T-helper 9 cell (primary cell): Measurements from ENCODE around the gene GRIK1.
A peak's percentile ranks its signal among the peaks of the same experiment; 100 is the strongest.

Experiments used
- DNase-seq: peaks from one replicate; pipeline ENCODE4 v3.0.0-alpha.2; 2020

GRIK1 gene

DNA sequence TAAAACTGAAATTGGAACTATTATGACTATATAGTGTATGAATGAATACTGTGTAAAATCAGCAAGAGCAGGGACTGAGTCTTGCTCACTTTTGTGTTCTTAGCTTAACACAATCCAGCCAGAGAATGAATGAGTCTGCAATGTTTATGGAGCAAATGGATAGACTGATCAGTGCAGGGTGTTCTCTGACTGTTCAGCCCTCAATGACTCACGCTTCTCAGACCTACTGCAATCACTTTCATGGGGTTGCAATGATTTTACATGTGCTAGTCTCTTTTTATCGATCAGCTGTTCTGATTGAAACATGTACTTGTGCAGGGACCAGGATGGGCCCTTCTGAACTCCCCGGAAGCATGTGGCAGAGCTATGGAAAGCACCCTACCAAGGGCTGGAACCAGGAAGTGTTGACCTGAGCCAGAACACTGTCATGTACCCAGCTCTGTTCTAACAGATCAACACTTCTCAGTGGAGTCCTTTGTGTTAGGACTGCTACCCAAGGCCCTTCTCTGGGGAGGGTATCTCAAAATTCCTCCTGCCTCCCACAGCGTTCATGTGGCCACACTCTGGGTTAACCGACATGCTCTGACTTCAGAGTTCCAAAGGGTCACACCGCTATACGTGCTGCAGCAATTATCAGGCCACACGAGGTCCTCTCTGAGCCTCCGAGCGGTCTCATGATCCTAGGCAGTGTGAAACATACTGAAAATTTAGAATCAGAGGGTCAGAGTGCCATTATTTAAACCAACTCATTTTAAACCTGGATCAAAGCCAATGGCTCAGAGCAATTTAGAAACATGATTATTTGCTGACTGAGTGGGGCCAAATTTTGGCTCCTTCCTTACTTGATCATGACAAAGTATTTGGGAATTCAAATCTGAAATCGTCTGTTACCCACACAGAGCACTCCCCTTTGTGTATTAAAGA is 35.2 kb downstream of the GRIK1 start:
- DNase-seq = no peak

DNA sequence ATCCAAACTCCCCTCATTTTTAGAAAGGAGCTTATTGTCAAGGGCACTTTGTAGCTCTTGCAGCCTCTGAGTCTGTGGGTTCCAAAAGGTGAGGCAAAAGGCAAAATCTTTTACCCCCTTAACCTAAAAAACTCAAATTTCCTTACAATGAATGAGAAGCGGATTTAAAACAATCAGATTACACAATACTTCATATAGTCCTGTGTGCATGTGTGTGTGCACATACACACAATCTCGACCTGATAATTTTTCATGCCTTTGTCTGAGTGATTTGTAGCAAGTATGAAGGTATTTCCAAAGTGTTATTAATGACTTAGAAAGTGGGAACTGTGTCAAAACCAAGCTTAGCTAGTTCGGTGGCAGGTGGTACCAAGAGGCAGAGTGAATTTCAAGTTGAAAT is 42.9 kb downstream of the GRIK1 start:
- DNase-seq = no peak

DNA sequence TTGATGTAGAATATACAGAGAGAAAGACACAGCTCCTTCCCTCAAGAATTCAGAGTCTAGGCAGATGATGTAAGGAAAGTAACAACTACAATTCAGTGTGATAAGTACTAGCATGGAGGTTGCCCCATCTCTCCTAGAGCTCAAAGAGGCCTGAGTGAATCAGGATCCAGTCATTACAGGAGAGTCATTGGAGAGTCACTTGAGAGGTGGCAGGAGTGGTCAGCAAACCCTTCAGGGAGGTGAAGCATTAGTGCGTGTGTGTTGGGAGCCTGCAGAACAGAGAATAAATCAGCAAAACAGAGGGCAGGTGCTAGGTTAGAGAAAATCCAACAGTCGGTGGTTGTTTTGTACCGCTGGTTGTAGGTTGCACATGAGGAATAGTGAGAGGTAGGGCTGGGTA is 46.1 kb downstream of the GRIK1 start:
- no peak for DNase-seq

DNA sequence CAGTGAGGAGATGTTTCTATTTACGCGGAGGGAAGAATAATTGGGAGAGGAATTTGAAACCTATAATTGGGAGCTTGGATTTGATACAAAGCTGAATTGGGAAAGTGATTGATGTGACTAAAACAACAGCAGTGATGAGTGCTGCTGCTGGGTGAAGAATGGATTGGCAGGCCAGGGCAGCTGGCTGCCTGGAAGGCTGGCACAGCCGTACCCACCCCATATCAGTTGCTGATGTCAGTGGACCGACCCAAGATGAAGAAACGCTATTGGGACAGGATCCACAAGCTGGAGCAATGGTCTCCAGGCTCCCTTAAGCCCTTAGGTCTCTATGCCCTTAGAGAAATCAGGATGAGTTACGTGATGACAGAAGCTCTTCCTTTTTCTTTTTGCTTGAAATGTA is 47.4 kb downstream of the GRIK1 start:
- no peak for DNase-seq

DNA sequence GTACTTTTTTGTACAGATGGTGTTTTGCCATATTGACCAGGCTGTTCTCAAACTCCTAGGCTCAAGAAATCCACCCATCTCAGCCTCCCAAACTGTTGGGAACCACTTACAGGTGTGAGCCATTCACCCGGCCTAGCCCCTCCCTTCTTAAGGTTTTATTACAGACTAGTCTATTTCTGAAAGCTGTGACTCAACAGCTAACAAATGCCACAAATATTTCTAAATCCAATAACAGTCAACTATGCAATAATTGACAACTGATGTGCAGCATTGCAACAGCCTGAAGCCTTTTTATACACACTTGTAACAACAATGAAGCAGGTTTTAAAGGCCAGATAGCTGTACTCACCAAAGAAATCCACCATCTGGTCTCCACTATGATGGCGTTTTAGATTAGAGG is 51.4 kb downstream of the GRIK1 start:
- no peak for DNase-seq

DNA sequence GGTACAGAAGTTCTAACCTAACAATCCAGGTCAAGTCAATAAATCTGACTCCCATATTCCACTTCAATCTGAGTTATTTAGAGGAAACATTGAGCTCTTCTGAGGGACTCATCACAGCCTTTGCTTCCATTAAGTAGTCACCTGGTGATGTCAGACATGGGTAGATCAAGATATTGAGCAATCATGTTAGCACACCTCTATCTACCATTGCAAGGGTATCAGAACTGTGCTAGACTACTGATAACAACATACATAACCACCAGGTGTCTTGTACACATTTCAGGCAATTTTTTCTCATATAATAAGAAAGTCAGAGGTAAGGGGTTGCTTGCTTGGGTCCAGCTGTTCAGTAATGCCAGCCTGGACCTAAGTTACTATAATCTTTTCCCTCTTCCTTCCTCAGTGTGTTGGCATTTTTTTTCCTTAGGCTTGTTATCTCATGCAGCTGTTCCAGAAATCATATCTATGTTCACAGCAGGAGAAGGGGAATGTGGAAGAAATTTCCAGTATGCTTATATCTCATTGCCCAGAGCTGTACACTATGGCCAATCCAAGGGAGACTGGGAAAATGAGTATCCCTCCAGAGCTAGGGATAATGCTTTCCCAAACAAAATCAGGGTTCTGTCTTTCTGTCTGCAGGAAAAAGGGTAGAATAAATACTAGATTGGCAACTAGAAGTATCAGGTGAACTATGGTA is 52.3 kb downstream of the GRIK1 start:
- DNase-seq = no peak

DNA sequence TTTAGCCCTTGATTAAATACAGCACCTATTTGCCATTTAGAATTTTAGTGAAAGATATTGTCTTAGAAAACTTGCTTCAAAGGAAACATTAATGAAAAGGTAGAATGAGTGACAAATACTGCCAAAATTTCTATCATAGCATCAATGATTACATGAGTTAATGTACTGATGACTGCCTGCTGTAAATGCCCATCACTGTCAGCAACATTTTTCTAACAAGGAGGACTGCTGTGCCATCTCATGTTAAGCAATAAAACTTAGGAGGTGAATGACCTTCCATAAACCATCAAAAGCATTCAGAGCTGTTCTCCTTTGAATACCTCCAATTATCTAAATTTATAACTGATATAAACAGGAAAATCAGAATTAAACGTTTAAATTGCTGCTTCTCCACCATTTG is 54.3 kb downstream of the GRIK1 start:
- no peak for DNase-seq

DNA sequence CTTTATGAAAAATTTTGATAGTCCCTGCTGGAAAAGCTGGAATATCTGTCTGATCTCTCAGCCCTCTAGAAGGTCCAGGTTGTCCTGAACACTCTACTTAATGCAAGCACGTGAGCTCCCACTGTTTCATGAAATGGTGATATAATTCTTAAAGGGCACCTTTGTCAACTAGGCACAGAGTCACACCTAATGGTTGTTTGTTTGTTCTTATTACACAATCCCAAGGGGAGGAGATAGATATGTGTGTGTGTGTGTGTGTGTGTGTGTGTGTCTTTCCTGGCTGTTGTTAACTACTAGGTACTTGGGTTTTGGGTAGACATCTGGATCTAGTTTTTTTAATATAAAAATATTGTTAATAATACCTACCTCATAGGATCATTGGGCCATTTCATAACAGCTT is 63.9 kb downstream of the GRIK1 start:
- DNase-seq = no peak

DNA sequence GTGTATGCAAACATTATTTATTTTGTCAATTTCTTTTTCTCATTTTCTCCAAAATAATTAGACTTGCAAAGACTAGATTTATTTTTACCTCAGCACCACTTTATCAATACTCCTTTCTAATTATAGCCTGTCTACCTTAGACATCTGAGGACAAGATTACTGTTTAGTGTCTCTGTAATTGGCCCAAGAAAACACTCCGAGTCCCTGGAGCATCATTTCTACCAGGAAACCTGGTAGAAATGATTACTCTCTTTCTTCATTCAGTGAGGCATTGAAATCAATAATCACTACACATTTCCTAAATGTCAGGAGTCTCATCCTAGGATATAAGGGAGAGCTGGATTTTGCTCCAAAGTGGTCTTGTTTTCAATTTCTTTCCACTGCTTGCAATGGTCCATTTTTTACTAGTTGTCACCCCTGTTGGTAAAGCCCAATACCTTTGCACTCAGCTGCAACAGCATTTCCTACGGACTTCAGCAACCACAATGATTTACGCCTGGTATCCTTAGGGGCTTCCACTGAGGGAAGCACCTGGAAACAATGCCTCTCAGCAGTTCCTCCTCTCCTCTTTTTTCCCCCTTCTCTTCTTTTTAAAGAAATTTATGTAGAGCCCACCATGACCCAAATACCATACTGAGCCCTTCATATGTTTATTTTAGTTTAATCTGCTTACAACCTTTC is 64.6 kb downstream of the GRIK1 start:
- DNase-seq = no peak

DNA sequence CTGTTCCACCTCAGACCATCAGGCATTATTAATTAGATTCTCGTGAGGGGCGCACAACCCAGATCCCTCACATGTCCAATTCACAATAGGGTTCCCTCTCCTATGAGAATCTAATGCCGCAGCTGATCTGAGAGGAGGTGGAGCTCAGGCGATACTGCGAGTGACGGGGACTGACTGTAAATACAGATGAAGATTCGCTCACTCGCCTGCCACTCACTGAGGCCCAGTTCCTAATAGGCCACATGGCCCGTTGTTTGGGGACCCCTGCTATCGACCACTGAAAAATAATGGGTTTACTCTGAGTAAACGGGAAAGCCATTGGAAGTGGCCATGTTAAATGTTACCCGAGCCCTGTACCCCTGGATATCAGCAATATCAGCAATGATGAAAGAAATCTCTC is 65.9 kb downstream of the GRIK1 start:
- no peak for DNase-seq

DNA sequence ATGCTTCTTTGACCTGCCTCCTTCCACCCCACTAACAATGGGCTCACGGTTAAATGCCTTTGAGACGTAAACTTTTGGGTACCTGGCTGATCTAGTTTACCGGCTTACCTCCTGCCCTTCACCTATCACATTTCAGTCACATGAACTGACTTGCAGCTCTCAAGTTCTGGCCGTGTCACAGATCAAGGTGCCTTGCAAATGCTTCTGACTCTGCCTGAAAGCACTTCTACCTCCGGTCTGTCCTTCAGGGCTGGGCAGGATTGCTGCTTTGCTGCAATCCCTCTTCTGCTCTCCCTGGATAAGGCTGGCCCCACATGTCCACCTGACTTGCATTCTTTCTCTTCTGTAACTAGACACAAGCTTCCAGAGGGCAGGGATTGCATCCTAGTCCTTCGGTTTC is 69.0 kb downstream of the GRIK1 start:
- DNase-seq = no peak

DNA sequence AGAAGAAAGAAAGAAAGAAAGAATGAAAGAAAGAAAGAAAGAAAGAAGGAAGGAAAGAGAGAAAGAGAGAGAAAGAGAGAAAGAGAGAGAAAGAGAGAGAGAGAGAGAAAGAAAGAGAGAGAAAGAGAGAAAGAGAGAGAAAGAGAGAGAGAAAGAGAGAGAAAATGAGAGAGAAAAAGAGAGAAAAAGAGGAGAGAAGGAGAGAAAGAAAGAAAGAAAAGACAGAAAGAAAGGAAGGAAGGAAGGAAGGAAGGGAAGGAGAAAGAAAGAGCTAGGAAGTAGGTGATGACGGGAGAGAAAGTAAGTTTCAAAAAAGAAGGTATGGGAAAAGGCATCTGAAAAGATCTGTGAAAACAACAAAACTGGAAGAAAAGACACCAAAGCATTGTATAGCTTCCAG is 72.0 kb downstream of the GRIK1 start:
- no peak for DNase-seq

DNA sequence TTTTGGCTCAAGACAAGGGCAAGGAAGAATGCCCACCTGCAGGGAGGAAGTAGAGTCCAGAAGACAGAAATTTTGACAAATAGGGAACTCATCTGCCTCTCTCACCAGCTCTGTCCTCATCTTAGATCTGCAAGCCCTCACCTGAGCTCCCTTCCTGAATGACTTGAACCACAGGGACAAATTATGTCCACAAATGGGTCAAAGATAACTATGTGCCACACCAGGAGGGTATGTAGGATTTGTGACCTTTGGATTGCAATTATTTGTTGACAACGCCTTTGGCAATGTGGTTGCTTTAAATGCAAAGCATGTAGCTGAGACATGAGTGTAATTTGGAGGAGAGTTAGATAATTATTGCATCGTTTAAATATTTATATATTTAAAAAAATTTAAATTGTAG is 79.5 kb downstream of the GRIK1 start:
- no peak for DNase-seq

DNA sequence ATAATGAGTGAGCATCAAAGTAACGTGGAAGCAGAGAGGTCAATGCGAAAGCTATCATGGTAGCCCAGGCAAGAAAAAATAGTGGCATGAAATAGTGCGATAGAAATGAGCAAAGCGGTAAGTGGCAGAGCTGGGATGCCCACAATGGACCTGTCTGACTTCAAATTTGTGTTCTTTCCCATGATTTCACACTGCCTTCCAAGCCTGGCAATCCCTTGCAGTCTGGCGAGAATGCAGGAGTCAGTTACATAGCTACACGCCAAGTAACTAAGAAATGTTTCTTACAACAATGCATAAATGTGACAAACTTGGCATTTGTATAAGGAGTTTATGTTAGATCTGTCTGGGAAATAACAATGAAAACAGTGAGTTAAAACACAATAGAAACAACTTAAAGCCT is 82.6 kb downstream of the GRIK1 start:
- no peak for DNase-seq

DNA sequence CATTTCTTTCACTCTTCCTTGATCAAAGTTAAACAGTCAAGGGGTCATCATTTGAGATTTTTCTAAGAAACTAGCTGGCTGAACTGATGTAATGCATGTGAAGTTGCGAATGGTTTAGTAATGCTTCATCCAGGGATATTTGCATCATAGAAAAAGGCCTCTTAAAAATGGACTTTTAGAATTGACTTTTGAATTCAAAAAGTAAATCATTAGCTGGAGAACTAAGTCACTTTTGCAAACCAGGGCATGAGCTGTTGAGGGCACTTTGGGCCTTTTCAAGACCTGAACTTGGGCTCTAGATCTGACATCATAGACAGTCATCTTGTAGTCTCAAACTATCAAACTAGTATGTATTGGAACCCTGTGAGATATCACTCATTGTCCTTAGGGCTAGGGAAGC is 85.0 kb downstream of the GRIK1 start:
- no peak for DNase-seq

DNA sequence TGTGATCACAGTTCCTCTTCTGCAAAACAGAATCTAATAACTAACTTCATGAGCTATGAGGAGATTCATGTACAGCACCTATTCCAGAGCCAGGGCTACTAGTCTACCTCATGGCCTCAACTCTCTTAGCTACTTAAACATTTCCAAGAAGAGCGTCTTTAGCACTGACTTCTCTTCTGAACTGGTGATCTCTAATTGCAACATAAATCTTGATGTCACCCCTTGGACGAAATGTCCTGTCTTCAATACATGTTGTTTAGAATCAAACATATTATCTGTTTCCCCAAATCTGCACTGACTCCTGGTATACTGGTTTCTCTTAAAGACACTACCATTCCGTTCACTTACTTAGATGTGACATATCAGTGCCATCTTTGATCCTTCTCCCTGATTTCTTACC is 88.2 kb downstream of the GRIK1 start:
- DNase-seq = no peak

DNA sequence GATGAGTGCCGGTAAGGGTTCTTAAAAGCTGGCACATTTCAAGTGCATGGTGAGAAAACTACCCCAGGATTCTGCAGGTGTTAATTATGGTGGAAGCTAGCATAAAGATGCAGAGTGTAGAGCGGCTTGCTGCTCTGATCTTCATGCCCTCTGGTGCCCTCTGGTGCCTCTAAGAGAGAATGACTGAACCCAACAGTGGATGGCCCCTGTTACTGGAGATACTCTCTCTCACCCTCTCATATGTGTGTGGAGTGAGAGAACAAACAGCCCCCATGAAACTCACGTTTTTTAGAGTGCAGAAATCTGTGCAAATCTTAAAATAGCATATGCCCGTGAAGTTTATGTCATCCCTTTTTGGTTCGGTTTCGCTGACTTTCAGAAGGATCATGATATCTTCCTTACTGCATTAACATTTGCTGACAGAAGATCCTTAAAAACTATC is 90.0 kb downstream of the GRIK1 start:
- DNase-seq = peak; percentile 1

DNA sequence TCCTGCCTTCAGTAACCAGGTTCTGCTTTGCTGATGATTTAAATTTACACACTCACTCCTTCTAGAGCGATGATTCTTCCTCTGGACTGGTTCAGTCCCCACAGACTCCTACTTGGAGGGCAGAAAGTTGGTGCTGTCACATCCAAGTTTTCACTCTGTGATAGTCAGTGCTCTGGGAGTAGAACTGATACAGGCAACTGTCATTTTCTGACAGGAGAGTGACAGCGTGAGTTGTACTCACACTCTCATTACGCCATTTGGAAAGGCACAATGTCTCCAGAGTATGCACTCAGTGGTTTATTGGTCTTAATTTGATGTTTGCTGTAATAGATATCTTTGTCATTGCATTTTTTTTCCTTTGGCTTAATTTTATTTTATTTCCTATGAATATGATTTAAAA is 96.0 kb downstream of the GRIK1 start:
- no peak for DNase-seq

DNA sequence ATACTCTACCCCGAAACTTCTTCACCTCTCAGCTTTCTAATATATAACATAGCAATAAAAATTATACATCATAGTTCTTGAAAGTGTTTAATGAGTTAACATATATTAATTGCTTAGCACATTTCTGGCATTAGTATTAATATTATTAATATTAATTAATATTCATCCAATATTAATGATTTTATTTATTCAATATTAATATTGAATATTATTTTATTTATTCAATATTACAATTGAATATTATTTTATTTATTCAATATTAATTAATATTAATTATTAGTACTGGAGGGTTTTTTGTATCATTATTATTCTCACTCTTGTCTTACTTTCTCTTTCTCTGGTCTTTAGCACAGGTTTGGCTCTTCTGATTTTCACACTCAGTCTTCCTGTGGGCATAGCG is 105.2 kb downstream of the GRIK1 start:
- no peak for DNase-seq

DNA sequence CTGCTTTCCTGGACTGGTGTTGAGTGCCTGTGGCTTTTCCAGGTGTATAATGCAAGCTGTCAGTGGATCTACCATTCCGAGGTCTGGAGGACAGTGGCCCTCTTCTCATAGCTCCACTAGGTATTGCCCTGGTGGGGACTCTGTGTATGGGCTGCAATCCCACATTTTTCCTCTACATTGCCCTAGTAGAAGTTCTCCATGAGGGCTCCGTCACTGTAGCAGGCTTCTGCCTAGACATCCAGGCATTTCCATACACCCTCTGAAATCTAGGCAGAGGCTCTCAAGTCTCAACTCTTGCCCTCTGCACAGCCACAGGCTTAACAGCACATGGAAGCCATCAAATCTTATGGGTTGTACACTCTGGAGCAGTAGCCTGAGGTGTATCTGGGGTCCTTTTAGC is 107.6 kb downstream of the GRIK1 start:
- no peak for DNase-seq

DNA sequence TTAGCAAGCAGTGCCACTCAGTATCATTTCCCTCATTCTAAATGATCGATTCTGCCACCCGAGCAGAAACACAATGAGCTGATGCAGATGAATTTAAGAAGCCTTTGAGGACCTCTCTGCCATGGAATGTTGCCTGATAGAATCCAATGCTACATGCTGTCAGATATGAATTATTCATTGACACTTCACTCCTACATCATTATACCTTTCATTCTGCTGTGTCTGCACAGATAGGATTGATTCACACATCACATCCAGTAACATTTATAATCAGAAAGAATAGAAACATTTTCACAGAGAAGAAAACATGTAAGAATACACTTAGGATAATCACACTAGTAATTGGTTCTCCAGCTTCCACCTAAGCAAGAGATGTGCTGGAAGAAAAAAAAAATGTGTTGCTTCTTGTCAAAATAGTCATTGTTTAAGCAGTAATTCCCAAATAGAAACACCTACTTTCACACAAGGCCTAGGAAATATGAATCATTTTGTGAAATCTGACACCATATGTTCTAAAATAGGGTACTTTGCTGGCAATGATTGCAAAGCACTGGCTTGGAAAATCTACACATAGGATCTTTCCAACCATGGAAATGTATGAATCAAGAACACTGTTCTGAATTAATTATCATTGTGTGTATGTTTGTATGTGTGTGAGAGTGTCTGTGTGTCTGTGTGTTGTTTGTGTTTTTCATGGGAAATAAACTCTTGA is 110.1 kb downstream of the GRIK1 start:
- DNase-seq = no peak

DNA sequence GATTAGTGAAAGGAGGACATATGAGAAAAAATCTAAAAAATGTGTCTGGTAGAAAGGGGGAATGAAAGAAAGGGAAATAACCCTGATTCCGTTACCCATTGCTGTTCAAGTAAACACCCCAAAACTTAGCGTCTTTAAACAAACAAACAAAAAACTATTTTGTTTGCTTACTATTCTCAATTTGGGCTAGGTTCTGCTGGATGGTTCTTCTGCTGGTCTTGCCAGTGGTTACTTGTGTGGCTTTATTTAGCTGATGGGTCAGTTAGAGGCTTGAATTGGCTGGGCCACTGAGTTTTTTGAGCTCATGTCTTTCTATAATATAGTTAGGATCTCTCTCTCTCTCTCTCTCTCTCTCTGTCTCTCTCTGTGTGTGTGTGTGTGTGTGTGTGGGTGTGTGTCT is 112.1 kb downstream of the GRIK1 start:
- no peak for DNase-seq

DNA sequence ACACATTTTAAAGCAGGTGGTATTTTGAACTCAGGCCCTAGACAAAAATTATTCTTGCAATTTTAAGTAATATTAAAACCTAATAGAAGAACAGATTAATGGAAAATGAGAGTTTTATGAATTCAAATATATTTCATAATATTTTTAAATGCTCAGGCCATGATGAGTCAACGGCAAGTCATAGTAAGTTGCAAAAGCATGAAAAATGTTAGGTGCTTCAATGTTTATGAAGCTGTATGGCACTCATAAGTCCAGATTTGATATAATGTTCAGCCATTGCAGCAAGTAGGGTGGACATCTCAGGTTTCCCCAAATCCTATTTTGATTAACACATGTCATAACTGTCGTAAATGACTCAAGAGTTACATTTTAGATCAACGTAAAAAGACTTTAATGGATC is 112.6 kb downstream of the GRIK1 start:
- DNase-seq = no peak
